ENCODE results near the gene ACTL9.

The ACTL9 gene

GRCh38 chr19:8686549-8686948 lies 12.0 kb downstream of the ACTL9 start:
- DNase-seq (ENCODE audit: low read depth in 2 of 3, low spot score in 2 of 3): no peak

GRCh38 chr19:8684001-8684902 lies 14.3 kb downstream of the ACTL9 start:
- no peak for DNase-seq (ENCODE audit: low read depth in 2 of 3, low spot score in 2 of 3)

- DNase-seq (ENCODE audit: low read depth in 2 of 3, low spot score in 2 of 3): no peak
Measured at GRCh38 chr19:8682931-8683330, 15.7 kb downstream of the ACTL9 start.

GRCh38 chr19:8682472-8682871 lies 16.1 kb downstream of the ACTL9 start:
- DNase-seq (ENCODE audit: low read depth in 2 of 3, low spot score in 2 of 3): no peak

GRCh38 chr19:8681345-8682029 lies 17.1 kb downstream of the ACTL9 start:
- DNase-seq (ENCODE audit: low read depth in 2 of 3, low spot score in 2 of 3): no peak

- no peak for DNase-seq (ENCODE audit: low read depth in 2 of 3, low spot score in 2 of 3)
Measured at GRCh38 chr19:8680676-8681344, 17.8 kb downstream of the ACTL9 start.

- no peak for DNase-seq (ENCODE audit: low read depth in 2 of 3, low spot score in 2 of 3)
Measured at GRCh38 chr19:8678244-8678807, 20.3 kb downstream of the ACTL9 start.

GRCh38 chr19:8675066-8675465 lies 23.5 kb downstream of the ACTL9 start:
- DNase-seq (ENCODE audit: low read depth in 2 of 3, low spot score in 2 of 3): no peak

GRCh38 chr19:8673276-8673891 lies 25.2 kb downstream of the ACTL9 start:
- DNase-seq (ENCODE audit: low read depth in 2 of 3, low spot score in 2 of 3): no peak

- no peak for DNase-seq (ENCODE audit: low read depth in 2 of 3, low spot score in 2 of 3)
Measured at GRCh38 chr19:8666814-8667405, 31.7 kb downstream of the ACTL9 start.

- no peak for DNase-seq (ENCODE audit: low read depth in 2 of 3, low spot score in 2 of 3)
Measured at GRCh38 chr19:8665468-8666213, 33.0 kb downstream of the ACTL9 start.

GRCh38 chr19:8664671-8665057 lies 33.9 kb downstream of the ACTL9 start:
- no peak for DNase-seq (ENCODE audit: low read depth in 2 of 3, low spot score in 2 of 3)

GRCh38 chr19:8663920-8664670 lies 34.5 kb downstream of the ACTL9 start:
- DNase-seq (ENCODE audit: low read depth in 2 of 3, low spot score in 2 of 3): no peak

GRCh38 chr19:8662263-8662662 lies 36.3 kb downstream of the ACTL9 start:
- no peak for DNase-seq (ENCODE audit: low read depth in 2 of 3, low spot score in 2 of 3)

GRCh38 chr19:8659905-8660304 lies 38.7 kb downstream of the ACTL9 start:
- DNase-seq (ENCODE audit: low read depth in 2 of 3, low spot score in 2 of 3): no peak

GRCh38 chr19:8657869-8658268 lies 40.7 kb downstream of the ACTL9 start:
- DNase-seq (ENCODE audit: low read depth in 2 of 3, low spot score in 2 of 3): no peak

GRCh38 chr19:8655340-8655709 lies 43.3 kb downstream of the ACTL9 start:
- DNase-seq (ENCODE audit: low read depth in 2 of 3, low spot score in 2 of 3): no peak

- peak; percentile 36 to 63 (median 53) for DNase-seq (ENCODE audit: low read depth in 2 of 3, low spot score in 2 of 3)
Measured at GRCh38 chr19:8654591-8655339, 43.8 kb downstream of the ACTL9 start.

GRCh38 chr19:8648240-8648639 lies 50.4 kb downstream of the ACTL9 start:
- DNase-seq (ENCODE audit: low read depth in 2 of 3, low spot score in 2 of 3): no peak
